ENCODE measurements around the gene MAVS.
"Not testable (repeated sequence)": the region's sequence is repeated elsewhere in the genome, so short reads cannot be mapped to it uniquely, and the experiment has no call there.

Gene MAVS

GRCh38 chr20:3825526-3825925 is 21.1 kb upstream of the MAVS start:
- H3K27me3 Mint-ChIP-seq = no peaks in the 10 kb centered on the region
- H3K27ac Mint-ChIP-seq = no peak overlapping the region
- no peak overlapping the region for H3K4me3 Mint-ChIP-seq
- H3K4me1 Mint-ChIP-seq = peaks cover 16% of the 10 kb centered on the region
- DNase-seq (no peak), ATAC-seq (no peak)
- H3K9me3 Mint-ChIP-seq = no peaks in the 10 kb centered on the region

- Mint-ChIP-seq H3K4me1 (peaks cover 8% of the 10 kb centered on the region), H3K27ac (no peak overlapping the region), H3K27me3 (no peaks in the 10 kb centered on the region), H3K4me3 (no peak overlapping the region), H3K9me3 (no peaks in the 10 kb centered on the region)
- ATAC-seq = no peak
- DNase-seq = no peak
These were observed 20.2 kb upstream of the MAVS start for GRCh38 chr20:3826420-3826819.

GRCh38 chr20:3828798-3829197 is 17.8 kb upstream of the MAVS start:
- Mint-ChIP-seq H3K4me1 (no peaks in the 10 kb centered on the region), H3K27me3 (no peaks in the 10 kb centered on the region), H3K4me3 (no peak overlapping the region), H3K27ac (no peak overlapping the region), H3K9me3 (no peaks in the 10 kb centered on the region)
- ATAC-seq (no peak), DNase-seq (no peak)

GRCh38 chr20:3829891-3830290 is 16.7 kb upstream of the MAVS start:
- H3K4me3 Mint-ChIP-seq, H3K4me1 Mint-ChIP-seq: not testable (repeated sequence)

GRCh38 chr20:3836132-3836531 is 10.5 kb upstream of the MAVS start:
- Mint-ChIP-seq H3K27me3 (no peaks in the 10 kb centered on the region), H3K9me3 (no peaks in the 10 kb centered on the region), H3K27ac (no peak overlapping the region), H3K4me1 (peaks cover 10% of the 10 kb centered on the region), H3K4me3 (no peak overlapping the region)
- ATAC-seq (no peak), DNase-seq (no peak)

More at GRCh38 chr20:3829891-3830290, 16.7 kb upstream of the MAVS start:
- H3K27me3 Mint-ChIP-seq, DNase-seq, H3K9me3 Mint-ChIP-seq, H3K27ac Mint-ChIP-seq, ATAC-seq: not testable (repeated sequence)

GRCh38 chr20:3839328-3839727 is 7.3 kb upstream of the MAVS start:
- no peak for ATAC-seq
- Mint-ChIP-seq H3K27ac (no peak overlapping the region), H3K27me3 (no peaks in the 10 kb centered on the region)

GRCh38 chr20:3840201-3840600 is 6.4 kb upstream of the MAVS start:
- not testable (repeated sequence) for DNase-seq, H3K27me3 Mint-ChIP-seq, H3K4me3 Mint-ChIP-seq, H3K4me1 Mint-ChIP-seq, H3K9me3 Mint-ChIP-seq, ATAC-seq, H3K27ac Mint-ChIP-seq

More at GRCh38 chr20:3839328-3839727, 7.3 kb upstream of the MAVS start:
- H3K4me1 Mint-ChIP-seq = peaks cover 10% of the 10 kb centered on the region
- DNase-seq = no peak
- no peak overlapping the region for H3K4me3 Mint-ChIP-seq
- H3K9me3 Mint-ChIP-seq = no peaks in the 10 kb centered on the region

GRCh38 chr20:3842348-3842930 is 4.2 kb upstream of the MAVS start:
- peaks cover 15% of the 10 kb centered on the region for H3K4me1 Mint-ChIP-seq

GRCh38 chr20:3843490-3843889 is 3.1 kb upstream of the MAVS start:
- Mint-ChIP-seq H3K4me3 (no peak overlapping the region), H3K27me3 (no peaks in the 10 kb centered on the region), H3K4me1 (peaks cover 26% of the 10 kb centered on the region), H3K27ac (no peak overlapping the region), H3K9me3 (no peaks in the 10 kb centered on the region)
- ATAC-seq = no peak
- DNase-seq = no peak

More at GRCh38 chr20:3842348-3842930, 4.2 kb upstream of the MAVS start:
- Mint-ChIP-seq H3K27ac (no peak overlapping the region), H3K27me3 (no peaks in the 10 kb centered on the region), H3K4me3 (no peak overlapping the region), H3K9me3 (no peaks in the 10 kb centered on the region)
- no peak for DNase-seq
- ATAC-seq = no peak

- H3K27me3 Mint-ChIP-seq, H3K9me3 Mint-ChIP-seq, DNase-seq, ATAC-seq, H3K27ac Mint-ChIP-seq, H3K4me3 Mint-ChIP-seq: not testable (repeated sequence)
- peaks cover 28% of the 10 kb centered on the region for H3K4me1 Mint-ChIP-seq
These were observed 2.5 kb upstream of the MAVS start for GRCh38 chr20:3843990-3844619.

GRCh38 chr20:3846378-3846739 is 275 bp upstream of the MAVS start:
- peak overlapping the region; percentile 99 to 100 for H3K27ac Mint-ChIP-seq
- H3K9me3 Mint-ChIP-seq = no peaks in the 10 kb centered on the region

GRCh38 chr20:3847429-3847940 is 851 bp downstream of the MAVS start:
- Mint-ChIP-seq H3K27ac (peak overlapping the region; percentile 99 to 100), H3K9me3 (no peaks in the 10 kb centered on the region), H3K4me1 (peaks cover 24% of the 10 kb centered on the region), H3K27me3 (no peaks in the 10 kb centered on the region), H3K4me3 (peak overlapping the region; percentile 94 to 97)
- no peak for ATAC-seq
- no peak for DNase-seq

More at GRCh38 chr20:3846378-3846739, 275 bp upstream of the MAVS start:
- DNase-seq = no peak
- no peaks in the 10 kb centered on the region for H3K27me3 Mint-ChIP-seq
- H3K4me3 Mint-ChIP-seq = peak overlapping the region; percentile 94 to 97
- ATAC-seq = no peak
- peaks cover 24% of the 10 kb centered on the region for H3K4me1 Mint-ChIP-seq

GRCh38 chr20:3848565-3848964 is 1.9 kb downstream of the MAVS start:
- no peaks in the 10 kb centered on the region for H3K9me3 Mint-ChIP-seq
- peak overlapping the region in 1 of 2 donors; percentile 97 for H3K4me3 Mint-ChIP-seq
- DNase-seq (no peak), ATAC-seq (no peak)
- H3K4me1 Mint-ChIP-seq = peaks cover 24% of the 10 kb centered on the region
- H3K27me3 Mint-ChIP-seq = no peaks in the 10 kb centered on the region
- H3K27ac Mint-ChIP-seq = peak overlapping the region in 1 of 2 donors; percentile 15

- Mint-ChIP-seq H3K4me3 (no peak overlapping the region), H3K4me1 (peaks cover 6% of the 10 kb centered on the region), H3K27me3 (no peaks in the 10 kb centered on the region), H3K27ac (no peak overlapping the region), H3K9me3 (no peaks in the 10 kb centered on the region)
- peak; percentile 12 for ATAC-seq
- no peak for DNase-seq
These were observed 7.8 kb downstream of the MAVS start for GRCh38 chr20:3854462-3854871.

GRCh38 chr20:3857405-3857804 is 10.8 kb downstream of the MAVS start:
- ATAC-seq (no peak), DNase-seq (no peak)
- Mint-ChIP-seq H3K4me3 (no peak overlapping the region), H3K27ac (no peak overlapping the region), H3K9me3 (no peaks in the 10 kb centered on the region), H3K4me1 (peaks cover 6% of the 10 kb centered on the region), H3K27me3 (no peaks in the 10 kb centered on the region)

- Mint-ChIP-seq H3K27ac (no peak overlapping the region), H3K4me1 (peaks cover 6% of the 10 kb centered on the region), H3K4me3 (no peak overlapping the region), H3K27me3 (no peaks in the 10 kb centered on the region), H3K9me3 (no peaks in the 10 kb centered on the region)
- ATAC-seq (no peak), DNase-seq (no peak)
These were observed 12.1 kb downstream of the MAVS start for GRCh38 chr20:3858689-3859088.
